Mesothelial cell of epicardium (in vitro differentiated cells): ENCODE results near the gene DIP2B. TPM values are rescaled to one million over a fixed set of nuclear protein-coding genes. Genes with fewer than 3 reads are reported as not detected.

ENCODE experiments used
- DNase-seq, 2 experiments: peaks; one replicate each; pipeline ENCODE4 v3.0.0; 2021; ENCODE audit warnings: low spot score in 2 of 2; ENCODE audit not compliant: unreplicated experiment in 2 of 2
- H3K27ac Mint-ChIP-seq: 2 replicates; pipeline ENCODE4 v1.8.0; 2021; ENCODE audit warnings: mixed read lengths
- H3K27me3 Mint-ChIP-seq: 2 replicates; pipeline ENCODE4 v1.8.0; 2021; ENCODE audit warnings: low read depth, mixed read lengths
- H3K36me3 Mint-ChIP-seq: 2 replicates; pipeline ENCODE4 v1.8.0; 2021; ENCODE audit warnings: mixed read lengths
- H3K4me1 Mint-ChIP-seq: 2 replicates; pipeline ENCODE4 v1.8.0; 2021; ENCODE audit warnings: mixed read lengths
- H3K4me3 Mint-ChIP-seq: 2 replicates; pipeline ENCODE4 v1.8.0; 2021; ENCODE audit warnings: mild to moderate bottlenecking, moderate library complexity, mixed read lengths
- H3K9me3 Mint-ChIP-seq: 2 replicates; pipeline ENCODE4 v1.8.0; 2021; ENCODE audit warnings: mixed read lengths
- total RNA-seq: library from RNA; stranded (reverse); gene quantifications from 3 replicates; pipeline ENCODE4 v1.2.1, GENCODE V29; 2021
- TF ChIP-seq, protein P1 (sequence below): fragments of 200-600 bp; sonication (generic); IDR thresholded peaks from one replicate; pipeline ENCODE4 v1.5.0; 2021; ENCODE audit warnings: antibody characterized with exemption; ENCODE audit not compliant: unreplicated experiment

Gene DIP2B
- total RNA-seq, 1 donor from 2014 or later, result 32.0 TPM

DNA sequence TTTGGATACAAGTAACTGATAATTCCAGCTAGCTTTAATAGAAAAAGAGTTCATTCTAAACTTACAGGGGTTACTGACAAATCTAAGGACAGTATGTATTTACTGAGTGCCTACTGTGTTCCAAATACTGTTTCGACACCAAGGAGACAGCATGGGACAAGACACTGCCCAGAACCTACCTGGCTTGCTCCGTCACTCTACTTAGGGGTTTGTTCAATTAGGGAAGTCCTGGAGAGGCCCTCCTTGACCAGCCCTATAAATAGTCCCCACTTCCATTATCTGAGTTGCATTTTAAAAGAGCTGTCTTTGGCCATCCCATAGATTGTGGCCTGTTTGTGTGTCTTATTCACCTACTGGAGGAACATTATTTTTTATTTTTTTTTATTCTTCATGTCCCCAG is 129.6 kb downstream of the DIP2B start:
- Mint-ChIP-seq H3K36me3 (peaks cover 19% of the 10 kb centered on the region), H3K4me1 (peaks cover 2% of the 10 kb centered on the region), H3K9me3 (peaks cover 4% of the 10 kb centered on the region)

DNA sequence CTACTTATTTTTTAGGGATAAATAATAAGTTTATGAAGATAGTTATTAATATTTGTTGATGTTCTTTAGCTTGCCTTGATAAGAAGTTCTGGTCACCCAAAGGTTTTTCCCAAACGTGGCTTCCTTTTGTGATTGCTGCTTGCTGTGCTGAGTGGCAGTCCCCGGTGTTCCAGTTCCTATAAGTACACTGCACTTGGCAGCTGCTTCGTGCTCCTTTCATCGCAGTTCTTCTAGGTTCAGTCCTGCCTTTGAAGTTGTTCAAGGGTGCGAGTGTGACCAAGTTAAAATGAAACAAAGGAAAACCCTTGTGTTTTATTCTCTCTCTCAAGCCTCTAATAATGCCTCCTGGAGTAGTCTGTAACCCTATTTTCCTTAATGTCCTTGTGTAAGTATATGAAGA is 130.6 kb downstream of the DIP2B start:
- H3K36me3 Mint-ChIP-seq, result peaks cover 13% of the 10 kb centered on the region
- H3K9me3 Mint-ChIP-seq, result peaks cover under 1% of the 10 kb centered on the region
- peaks cover 2% of the 10 kb centered on the region for H3K4me1 Mint-ChIP-seq
- TF ChIP-seq, protein P1, sequence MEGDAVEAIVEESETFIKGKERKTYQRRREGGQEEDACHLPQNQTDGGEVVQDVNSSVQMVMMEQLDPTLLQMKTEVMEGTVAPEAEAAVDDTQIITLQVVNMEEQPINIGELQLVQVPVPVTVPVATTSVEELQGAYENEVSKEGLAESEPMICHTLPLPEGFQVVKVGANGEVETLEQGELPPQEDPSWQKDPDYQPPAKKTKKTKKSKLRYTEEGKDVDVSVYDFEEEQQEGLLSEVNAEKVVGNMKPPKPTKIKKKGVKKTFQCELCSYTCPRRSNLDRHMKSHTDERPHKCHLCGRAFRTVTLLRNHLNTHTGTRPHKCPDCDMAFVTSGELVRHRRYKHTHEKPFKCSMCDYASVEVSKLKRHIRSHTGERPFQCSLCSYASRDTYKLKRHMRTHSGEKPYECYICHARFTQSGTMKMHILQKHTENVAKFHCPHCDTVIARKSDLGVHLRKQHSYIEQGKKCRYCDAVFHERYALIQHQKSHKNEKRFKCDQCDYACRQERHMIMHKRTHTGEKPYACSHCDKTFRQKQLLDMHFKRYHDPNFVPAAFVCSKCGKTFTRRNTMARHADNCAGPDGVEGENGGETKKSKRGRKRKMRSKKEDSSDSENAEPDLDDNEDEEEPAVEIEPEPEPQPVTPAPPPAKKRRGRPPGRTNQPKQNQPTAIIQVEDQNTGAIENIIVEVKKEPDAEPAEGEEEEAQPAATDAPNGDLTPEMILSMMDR, result no peak
- no peak for DNase-seq
- H3K27me3 Mint-ChIP-seq, result no peaks in the 10 kb centered on the region
- no peak overlapping the region for H3K4me3 Mint-ChIP-seq
- H3K27ac Mint-ChIP-seq, result no peak overlapping the region

More for the DNA sequence above, 129.6 kb downstream of the DIP2B start:
- TF ChIP-seq, protein P1, result no peak
- Mint-ChIP-seq H3K4me3 (no peak overlapping the region), H3K27ac (no peak overlapping the region), H3K27me3 (no peaks in the 10 kb centered on the region)
- no peak for DNase-seq

DNA sequence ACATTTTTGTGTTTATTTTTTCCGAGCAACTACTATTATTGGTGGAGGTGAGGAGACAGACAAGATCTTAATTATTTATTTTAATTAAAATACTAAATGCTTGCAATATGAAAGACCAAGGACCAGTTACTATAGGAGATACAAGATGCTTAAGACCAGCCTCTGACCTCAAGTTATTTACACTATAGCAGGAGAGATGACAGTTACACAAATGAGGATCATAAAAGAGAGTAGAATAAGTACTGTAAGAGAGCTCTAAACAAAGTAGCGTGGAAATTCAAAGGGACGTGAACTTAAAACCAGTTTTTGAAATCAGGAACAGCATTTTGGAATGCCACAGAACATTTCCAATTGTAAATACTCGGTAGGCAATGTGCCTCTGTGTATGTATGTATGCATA is 131.1 kb downstream of the DIP2B start:
- Mint-ChIP-seq H3K36me3 (peaks cover 11% of the 10 kb centered on the region), H3K9me3 (no peaks in the 10 kb centered on the region), H3K4me3 (no peak overlapping the region), H3K27ac (no peak overlapping the region), H3K27me3 (no peaks in the 10 kb centered on the region), H3K4me1 (peaks cover 2% of the 10 kb centered on the region)
- DNase-seq, result no peak
- TF ChIP-seq, protein P1, result no peak

DNA sequence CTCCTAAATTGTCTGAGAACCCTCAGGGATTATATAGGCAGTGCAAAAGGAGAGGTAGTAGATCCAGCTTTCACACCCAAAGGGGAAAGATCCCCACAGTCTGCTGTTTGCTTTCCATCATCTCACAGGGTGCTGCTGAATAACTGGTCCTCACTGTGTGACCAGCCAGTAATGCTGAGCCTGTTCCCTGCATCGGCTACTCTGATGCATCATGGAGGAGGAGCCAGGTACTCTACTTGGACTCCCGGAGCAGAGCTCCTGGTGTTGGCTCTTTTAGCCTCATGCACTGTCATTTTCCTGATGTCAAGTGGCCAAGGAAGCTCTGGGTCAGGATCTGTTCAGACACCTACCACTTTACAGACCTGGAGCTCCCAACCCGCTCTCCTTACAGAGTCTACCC is 131.7 kb downstream of the DIP2B start:
- no peaks in the 10 kb centered on the region for H3K27me3 Mint-ChIP-seq
- DNase-seq, result no peak
- no peak overlapping the region for H3K27ac Mint-ChIP-seq
- no peak overlapping the region for H3K4me3 Mint-ChIP-seq
- peaks cover 6% of the 10 kb centered on the region for H3K36me3 Mint-ChIP-seq
- TF ChIP-seq, protein P1, result no peak
- H3K9me3 Mint-ChIP-seq, result no peaks in the 10 kb centered on the region
- peaks cover 6% of the 10 kb centered on the region for H3K4me1 Mint-ChIP-seq

DNA sequence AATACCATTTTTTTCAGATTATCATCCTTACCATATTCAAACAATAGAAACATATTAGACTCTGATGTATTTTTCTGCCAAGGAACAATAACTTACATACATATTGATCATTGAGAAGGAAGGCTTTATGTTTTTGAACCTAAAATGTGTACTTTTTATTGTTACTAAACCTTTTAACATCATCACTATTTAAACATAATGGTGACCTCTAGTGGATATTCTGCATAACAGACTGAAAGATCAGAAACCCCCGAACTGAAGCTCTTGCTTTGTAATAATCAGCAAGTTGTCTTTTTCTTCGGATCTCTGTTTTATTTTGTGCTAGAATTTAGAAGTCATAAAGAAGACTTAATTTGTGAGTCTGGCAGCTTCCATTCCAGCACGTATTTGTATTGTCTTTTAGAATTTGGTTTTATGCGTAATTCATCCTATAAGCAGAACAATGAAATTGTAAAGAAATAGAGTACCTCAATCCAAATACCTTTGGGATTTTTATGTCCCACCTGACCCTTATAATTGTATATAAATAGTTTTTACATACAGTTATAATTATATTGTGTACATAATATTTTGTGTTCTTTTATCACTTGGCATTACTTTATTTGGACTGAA is 133.2 kb downstream of the DIP2B start:
- Mint-ChIP-seq H3K4me3 (no peak overlapping the region), H3K4me1 (peaks cover 18% of the 10 kb centered on the region), H3K9me3 (no peaks in the 10 kb centered on the region), H3K27ac (no peak overlapping the region), H3K27me3 (no peaks in the 10 kb centered on the region), H3K36me3 (peaks cover 2% of the 10 kb centered on the region)
- TF ChIP-seq, protein P1, result peak; percentile 55
- no peak for DNase-seq

DNA sequence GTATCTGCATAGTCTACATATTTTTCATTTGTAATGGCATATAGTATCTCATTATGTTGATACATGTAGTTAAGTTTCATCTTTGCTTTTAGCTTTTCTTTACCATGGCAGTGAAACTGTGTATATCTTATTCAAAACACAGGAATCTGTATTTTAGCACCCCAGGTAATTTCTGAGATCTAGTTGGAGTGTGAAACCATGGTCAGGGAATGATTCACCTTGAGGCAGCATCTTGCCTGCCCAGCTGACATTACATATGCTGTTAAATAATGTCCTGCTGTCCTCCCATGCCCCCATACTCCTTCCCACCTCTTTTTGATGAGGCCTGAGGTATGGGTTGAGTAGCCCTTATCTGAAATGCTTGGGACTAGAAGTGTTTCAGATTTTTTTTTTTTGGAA is 133.7 kb downstream of the DIP2B start:
- Mint-ChIP-seq H3K9me3 (no peaks in the 10 kb centered on the region), H3K4me1 (peaks cover 21% of the 10 kb centered on the region), H3K27me3 (no peaks in the 10 kb centered on the region), H3K4me3 (no peak overlapping the region), H3K36me3 (no peaks in the 10 kb centered on the region), H3K27ac (no peak overlapping the region)
- TF ChIP-seq, protein P1, result no peak
- DNase-seq, result no peak
